ENCODE measurements around the gene KCNMB1. TPM values are rescaled to one million over a fixed set of nuclear protein-coding genes. Genes with fewer than 3 reads are reported as not detected.

KCNMB1 gene
- total RNA-seq, 2 donors from 2014 or later = 0.74 to 0.83 TPM

GRCh38 chr5:170386743-170387395 lies 2.3 kb downstream of the KCNMB1 start:
- Histone ChIP-seq H3K4me3 (no peak overlapping the region), H3K27me3 (no peaks in the 10 kb centered on the region), H3K9me3 (no peaks in the 10 kb centered on the region), H3K36me3 (no peaks in the 10 kb centered on the region), H3K4me1 (peaks cover 0 to 28% of the 10 kb centered on the region in 2 donors), H3K27ac (no peak overlapping the region)
- TF ChIP-seq CTCF (IDR thresholded peaks at IDR 0.05) = no peak
- no peak for DNase-seq (ENCODE audit: low spot score)

GRCh38 chr5:170383227-170383626 lies 5.9 kb downstream of the KCNMB1 start:
- peaks cover 0 to 5% of the 10 kb centered on the region in 2 donors for H3K4me1 ChIP-seq

DNA sequence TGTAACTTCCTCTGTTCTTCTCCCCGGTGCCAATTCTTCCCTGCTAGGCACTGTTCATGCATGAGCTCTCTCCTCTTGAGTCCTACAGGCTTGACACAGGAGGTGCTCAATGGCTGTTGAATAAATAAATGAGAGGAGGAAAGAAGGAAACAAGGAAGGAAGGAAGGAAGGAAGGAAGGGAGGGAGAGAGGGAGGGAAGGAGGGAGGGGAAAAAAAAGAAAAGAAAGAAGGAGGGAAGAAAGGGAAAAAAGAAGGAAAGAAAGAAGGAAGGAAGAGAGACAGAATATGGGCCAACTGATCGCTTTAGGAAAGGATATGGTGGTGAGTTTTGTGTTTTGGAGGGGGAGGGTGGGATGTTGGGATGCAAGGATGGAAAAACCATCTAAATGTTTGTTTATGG lies 6.4 kb downstream of the KCNMB1 start:
- Histone ChIP-seq H3K4me1 (peaks cover 0 to under 1% of the 10 kb centered on the region in 2 donors), H3K27ac (no peak overlapping the region), H3K36me3 (no peaks in the 10 kb centered on the region), H3K4me3 (no peak overlapping the region), H3K9me3 (no peaks in the 10 kb centered on the region), H3K27me3 (no peaks in the 10 kb centered on the region)
- TF ChIP-seq CTCF (IDR thresholded peaks at IDR 0.05) = no peak
- no peak for DNase-seq (ENCODE audit: low spot score)

More at GRCh38 chr5:170383227-170383626, 5.9 kb downstream of the KCNMB1 start:
- Histone ChIP-seq H3K27ac (no peak overlapping the region), H3K4me3 (no peak overlapping the region), H3K27me3 (no peaks in the 10 kb centered on the region), H3K9me3 (no peaks in the 10 kb centered on the region), H3K36me3 (no peaks in the 10 kb centered on the region)
- DNase-seq (ENCODE audit: low spot score) = no peak
- TF ChIP-seq CTCF (IDR thresholded peaks at IDR 0.05) = no peak

DNA sequence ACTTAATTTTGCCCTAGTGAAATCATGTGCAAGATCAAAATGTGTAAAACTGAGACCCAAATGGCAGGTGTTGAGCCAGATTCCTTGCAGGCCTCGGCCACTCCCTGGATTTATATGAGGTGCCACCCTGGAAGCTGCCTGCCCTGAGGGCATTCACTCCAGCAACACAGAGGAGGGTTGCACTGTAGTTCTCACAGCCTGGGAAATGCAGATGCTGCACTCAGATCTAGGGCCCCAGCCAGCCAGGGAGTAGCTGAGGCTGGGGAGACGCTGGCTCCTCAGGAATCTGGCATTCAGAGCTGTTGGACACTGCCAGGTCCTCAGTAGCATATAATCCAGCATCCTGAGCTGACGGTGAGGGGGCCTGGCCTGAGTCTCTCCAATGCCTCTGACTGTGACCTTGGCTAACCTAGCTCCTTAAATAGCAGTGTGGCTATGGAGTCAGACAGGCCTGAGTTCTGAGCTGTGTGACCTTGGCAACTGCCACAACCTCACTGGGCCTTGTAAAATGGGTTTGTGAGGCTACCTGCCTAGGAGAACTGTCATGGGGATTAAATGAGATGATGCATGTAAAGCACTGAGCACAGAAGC lies 8.7 kb downstream of the KCNMB1 start:
- H3K4me3 ChIP-seq = no peak overlapping the region
- no peak for DNase-seq (ENCODE audit: low spot score)
- no peaks in the 10 kb centered on the region for H3K36me3 ChIP-seq
- H3K27me3 ChIP-seq = no peaks in the 10 kb centered on the region
- H3K9me3 ChIP-seq = no peaks in the 10 kb centered on the region
- no peak for TF ChIP-seq CTCF (IDR thresholded peaks at IDR 0.05)
- no peaks in the 10 kb centered on the region for H3K4me1 ChIP-seq
- H3K27ac ChIP-seq = no peak overlapping the region

DNA sequence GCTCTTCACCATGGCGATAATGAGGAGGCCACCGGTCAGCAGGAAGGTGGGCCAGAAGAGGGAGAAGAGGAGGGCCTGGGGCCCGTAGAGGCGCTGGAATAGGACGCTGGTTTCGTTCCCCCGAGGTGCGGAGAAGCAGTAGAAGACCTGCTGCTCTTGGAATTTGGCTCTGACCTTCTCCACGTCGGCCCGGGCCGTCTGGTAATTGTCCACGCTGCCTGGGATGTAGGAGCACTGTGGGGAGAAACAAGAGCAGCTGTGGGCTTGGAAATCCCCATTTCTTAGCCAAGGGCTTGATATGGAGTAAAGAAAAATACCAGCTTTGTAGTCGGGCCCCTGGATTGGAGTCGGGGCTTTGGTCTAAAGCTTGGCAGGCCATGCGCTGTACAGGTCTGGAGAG lies 10.4 kb downstream of the KCNMB1 start:
- Histone ChIP-seq H3K9me3 (no peaks in the 10 kb centered on the region), H3K4me1 (no peaks in the 10 kb centered on the region), H3K27ac (no peak overlapping the region), H3K27me3 (no peaks in the 10 kb centered on the region), H3K36me3 (no peaks in the 10 kb centered on the region), H3K4me3 (no peak overlapping the region)
- no peak for DNase-seq (ENCODE audit: low spot score)
- no peak for TF ChIP-seq CTCF (IDR thresholded peaks at IDR 0.05)

Measured in right atrium auricular region (tissue), 2 donors.